ENCODE measurements around the gene SNX1.

- TF ChIP-seq CTCF (IDR thresholded peaks at IDR 0.05; ENCODE audit: low read depth, low read length): no peak
- TF ChIP-seq POLR2A (IDR thresholded peaks at IDR 0.05; ENCODE audit: extremely low read depth, insufficient read length): no peak
These were observed 5.3 kb upstream of the SNX1 start for GRCh38 chr15:64090527-64090926.
